PFSK-1 (cell line): ENCODE data around the gene CAMKK2.

Experiments used
- POLR2AphosphoS5 ChIP-seq: IDR thresholded peaks from 2 replicates; pipeline ENCODE4 v1.6.1; 2012; ENCODE audit warnings: low read depth, mild to moderate bottlenecking, control low read depth, low read length, moderate library complexity
- SIN3A ChIP-seq: IDR thresholded peaks from 2 replicates; pipeline ENCODE4 v1.6.1; 2012; ENCODE audit warnings: mild to moderate bottlenecking, low read length, moderate library complexity, borderline replicate concordance; ENCODE audit not compliant: insufficient read depth

- TF ChIP-seq SIN3A, result no peak
- no peak for TF ChIP-seq POLR2AphosphoS5
These were observed 81.4 kb downstream of the CAMKK2 start for GRCh38 chr12:121214855-121215745.
